Mucosa of descending colon (tissue), 3 donors: ENCODE measurements around the gene TIPARP. TPM values are rescaled to one million over a fixed set of nuclear protein-coding genes. Genes with fewer than 3 reads are reported as not detected.
"Not testable (repeated sequence)": the region's sequence is repeated elsewhere in the genome, so short reads cannot be mapped to it uniquely, and the experiment has no call there.

Experiments used
- ATAC-seq: fragments of 200-7000 bp; cut with Tn5 transposase; one replicate; pipeline ENCODE4 v1.9.1; 2020; ENCODE audit warnings: mild to moderate bottlenecking, moderate library complexity
- DNase-seq, 3 donors: peaks; one replicate each; pipeline ENCODE4 v3.0.0-alpha.2; 2020
- H3K36me3 ChIP-seq: fragments of 200-600 bp; one replicate; pipeline ENCODE4 v1.8.0; 2021; ENCODE audit warnings: low read depth, mild to moderate bottlenecking
- H3K4me1 ChIP-seq: fragments of 200-600 bp; one replicate; pipeline ENCODE4 v1.8.0; 2021; ENCODE audit warnings: low read depth, mild to moderate bottlenecking
- H3K4me3 ChIP-seq: fragments of 200-600 bp; one replicate; pipeline ENCODE4 v1.8.0; 2021; ENCODE audit warnings: mild to moderate bottlenecking
- H3K9me3 ChIP-seq: fragments of 200-600 bp; one replicate; pipeline ENCODE4 v1.8.0; 2021; ENCODE audit warnings: mild to moderate bottlenecking
- CTCF ChIP-seq: fragments of 200-600 bp; IDR thresholded peaks from one replicate; pipeline ENCODE4 v1.8.0; 2022; ENCODE audit warnings: antibody characterized with exemption, mild to moderate bottlenecking
- intact Hi-C, 2 donors: fragments of 100-400 bp; cut with DNase I in 1 of 2; cut with micrococcal nuclease in 1 of 2; formaldehyde crosslinking; loops; one replicate each; pipeline versions ENCODE4 v1.11.0 to v1.11.1; 2022; cut with DNase I, micrococcal nuclease
- total RNA-seq, 3 donors: library from RNA; stranded (reverse); fragmentation: NEBNext Ultra II Directional in 2 of 3; extraction: Animal tissue kit (Norgen Biotek cat#: 25700) in 2 of 3; gene quantifications; one replicate each; pipeline versions ENCODE4 v1.2.1 to v1.2.4, GENCODE V29; 2021 to 2023
- donor health status: DM: no; HTN: no; CAD: no; lungs with moderate emphysema.
- donor health status: DM: no; HTN: no; CAD: no.
- donor health status: DM: no; HTN: yes; CAD: no.

Gene TIPARP
- total RNA-seq, 3 donors from 2014 or later, result 26.4 to 28.6 (median 26.7) TPM

GRCh38 chr3:156649681-156650080 lies 24.7 kb upstream of the TIPARP start:
- no peaks in the 10 kb centered on the region for H3K36me3 ChIP-seq
- H3K4me3 ChIP-seq, result no peak overlapping the region
- no peak for TF ChIP-seq CTCF
- ATAC-seq (no peak), DNase-seq (no peak)
- H3K9me3 ChIP-seq, result no peaks in the 10 kb centered on the region
- intact Hi-C loops, result no loop called here
- H3K4me1 ChIP-seq, result no peaks in the 10 kb centered on the region

GRCh38 chr3:156652661-156653060 lies 21.7 kb upstream of the TIPARP start:
- ATAC-seq, H3K36me3 ChIP-seq, H3K9me3 ChIP-seq, intact Hi-C loops, H3K4me1 ChIP-seq, DNase-seq, H3K4me3 ChIP-seq: not testable (repeated sequence)

DNA sequence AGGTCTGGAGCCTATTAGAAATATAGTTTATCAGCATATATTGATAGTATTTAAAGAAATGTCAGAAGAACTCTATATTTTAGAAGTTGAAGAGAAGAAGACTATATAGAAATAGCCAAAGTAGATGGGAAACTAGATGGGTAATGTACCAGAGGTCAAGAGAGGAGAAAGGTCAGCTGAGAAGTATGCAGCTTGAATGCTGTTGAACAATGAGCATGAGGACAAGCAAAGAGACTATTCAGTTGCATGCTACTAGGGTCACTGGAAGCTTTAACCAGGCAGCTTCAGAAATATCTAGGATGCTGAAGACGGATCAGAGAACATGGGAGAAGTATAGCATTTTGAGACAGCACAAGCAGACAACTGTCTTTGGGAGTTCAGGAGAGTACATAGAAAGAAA lies 19.6 kb upstream of the TIPARP start:
- Histone ChIP-seq H3K4me1 (peaks cover 12% of the 10 kb centered on the region), H3K36me3 (no peaks in the 10 kb centered on the region), H3K9me3 (no peaks in the 10 kb centered on the region), H3K4me3 (no peak overlapping the region)
- no peak for TF ChIP-seq CTCF
- intact Hi-C loops, result no loop called here
- DNase-seq, result no peak
- ATAC-seq, result no peak

DNA sequence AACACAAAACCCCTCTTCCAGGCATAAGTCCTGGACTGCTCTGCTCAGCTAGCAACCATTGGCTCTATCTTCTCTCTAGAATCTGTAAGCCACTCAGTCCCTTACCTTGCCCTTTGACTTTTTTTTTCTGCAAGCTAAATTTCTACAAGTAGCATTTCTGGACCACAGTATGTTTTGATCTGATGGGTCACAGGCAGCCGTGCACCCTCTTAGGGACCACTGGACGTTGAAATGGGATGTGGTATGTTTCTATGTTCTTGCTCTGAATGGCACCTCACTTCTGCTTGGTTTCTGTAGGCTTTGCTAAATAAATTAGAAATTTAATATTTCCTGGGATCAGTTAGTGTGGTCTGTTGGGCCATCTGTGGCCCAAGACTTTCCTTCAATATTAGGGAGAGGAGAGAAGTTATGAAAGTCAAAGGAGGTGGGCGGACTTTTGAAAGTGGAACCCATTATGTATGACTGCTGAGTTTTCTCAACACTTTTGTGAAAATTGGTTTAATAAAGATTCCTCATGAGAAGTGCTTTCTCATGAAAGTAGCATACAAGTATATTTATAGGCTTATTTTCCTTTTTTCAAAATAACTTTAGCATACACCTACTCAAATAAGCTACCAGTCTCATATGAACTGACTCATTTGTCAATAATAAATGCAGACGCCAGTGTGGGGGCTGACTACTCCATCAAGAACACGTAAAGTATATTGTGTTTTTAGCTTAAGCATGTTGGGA lies 18.4 kb upstream of the TIPARP start:
- no peaks in the 10 kb centered on the region for H3K9me3 ChIP-seq
- no peak for TF ChIP-seq CTCF
- no peak for DNase-seq
- H3K36me3 ChIP-seq, result no peaks in the 10 kb centered on the region
- intact Hi-C loops, result no loop called here
- no peak for ATAC-seq
- H3K4me3 ChIP-seq, result no peak overlapping the region
- H3K4me1 ChIP-seq, result peaks cover 12% of the 10 kb centered on the region

- intact Hi-C loops, result no loop called here
- no peaks in the 10 kb centered on the region for H3K9me3 ChIP-seq
- no peak for ATAC-seq
Observed at GRCh38 chr3:156657440-156657839, 16.9 kb upstream of the TIPARP start.

More at GRCh38 chr3:156657440-156657839, 16.9 kb upstream of the TIPARP start:
- Histone ChIP-seq H3K4me1 (peaks cover 12% of the 10 kb centered on the region), H3K36me3 (no peaks in the 10 kb centered on the region), H3K4me3 (no peak overlapping the region)
- no peak for TF ChIP-seq CTCF
- DNase-seq, result no peak
